Peyer's patch (tissue), 4 donors: ENCODE data around the gene WNK4.

Experiments
- POLR2A ChIP-seq, 2 donors: fragments of 450-650 bp; IDR thresholded peaks; one replicate each; pipeline ENCODE4 v1.5.1; 2017; ENCODE audit warnings: antibody characterized with exemption in 2 of 2, mild to moderate bottlenecking in 2 of 2, moderate library complexity in 2 of 2
- TF ChIP-seq, protein P1 (sequence below), 6 experiments: fragments of 450-650 bp in 4 of 6; fragments of 200-600 bp in 2 of 6; sonication (generic) in 1 of 6; IDR thresholded peaks; one replicate each; pipeline ENCODE4 v1.5.1; 2017 to 2019; ENCODE audit warnings: antibody characterized with exemption in 6 of 6, mild to moderate bottlenecking in 3 of 6, moderate library complexity in 1 of 6

DNA sequence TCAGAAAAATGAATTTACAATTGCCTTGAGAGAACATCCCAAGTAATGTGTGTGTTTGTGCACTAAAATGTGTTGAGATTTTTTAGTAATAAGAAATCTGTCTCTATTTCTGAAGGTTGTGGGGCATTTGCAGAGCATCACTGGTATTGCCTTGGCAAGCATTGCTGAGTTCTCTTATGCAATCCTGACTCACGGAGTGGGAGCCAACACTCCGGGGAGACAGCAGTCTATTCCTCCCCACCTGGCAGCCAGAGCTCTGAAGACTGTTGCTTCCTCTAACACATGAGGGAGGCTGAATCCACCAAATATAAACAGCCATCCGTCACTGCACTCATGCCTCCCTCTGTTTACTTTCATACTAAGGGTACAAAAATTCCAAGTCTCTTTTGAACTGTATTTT is 28.8 kb downstream of the WNK4 start:
- TF ChIP-seq, protein P1, sequence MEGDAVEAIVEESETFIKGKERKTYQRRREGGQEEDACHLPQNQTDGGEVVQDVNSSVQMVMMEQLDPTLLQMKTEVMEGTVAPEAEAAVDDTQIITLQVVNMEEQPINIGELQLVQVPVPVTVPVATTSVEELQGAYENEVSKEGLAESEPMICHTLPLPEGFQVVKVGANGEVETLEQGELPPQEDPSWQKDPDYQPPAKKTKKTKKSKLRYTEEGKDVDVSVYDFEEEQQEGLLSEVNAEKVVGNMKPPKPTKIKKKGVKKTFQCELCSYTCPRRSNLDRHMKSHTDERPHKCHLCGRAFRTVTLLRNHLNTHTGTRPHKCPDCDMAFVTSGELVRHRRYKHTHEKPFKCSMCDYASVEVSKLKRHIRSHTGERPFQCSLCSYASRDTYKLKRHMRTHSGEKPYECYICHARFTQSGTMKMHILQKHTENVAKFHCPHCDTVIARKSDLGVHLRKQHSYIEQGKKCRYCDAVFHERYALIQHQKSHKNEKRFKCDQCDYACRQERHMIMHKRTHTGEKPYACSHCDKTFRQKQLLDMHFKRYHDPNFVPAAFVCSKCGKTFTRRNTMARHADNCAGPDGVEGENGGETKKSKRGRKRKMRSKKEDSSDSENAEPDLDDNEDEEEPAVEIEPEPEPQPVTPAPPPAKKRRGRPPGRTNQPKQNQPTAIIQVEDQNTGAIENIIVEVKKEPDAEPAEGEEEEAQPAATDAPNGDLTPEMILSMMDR (IDR thresholded peaks at IDR 0.05): no peak
- no peak for TF ChIP-seq POLR2A (IDR thresholded peaks at IDR 0.05)
